Tibial nerve (tissue), 4 donors: ENCODE data around the gene HOXB13.

Experiments
- EP300 ChIP-seq, 2 donors: sonication (generic); formaldehyde crosslinking; IDR thresholded peaks; one replicate each; pipeline ENCODE4 v1.6.1; 2017; ENCODE audit warnings: antibody characterized with exemption in 2 of 2, mild to moderate bottlenecking in 1 of 2
- POLR2A ChIP-seq, 2 donors: fragments of 450-650 bp; IDR thresholded peaks; one replicate each; pipeline ENCODE4 v1.6.1; 2017; ENCODE audit warnings: antibody characterized with exemption in 2 of 2, mild to moderate bottlenecking in 2 of 2, moderate library complexity in 2 of 2
- TF ChIP-seq, protein P1 (sequence below), 5 experiments: fragments of 200-600 bp in 3 of 5; fragments of 450-650 bp in 2 of 5; sonication (generic) in 3 of 5; IDR thresholded peaks; one replicate each; pipeline ENCODE4 v1.5.1; 2016 to 2019; ENCODE audit warnings: antibody characterized with exemption in 5 of 5, mild to moderate bottlenecking in 3 of 5, moderate library complexity in 2 of 5

DNA sequence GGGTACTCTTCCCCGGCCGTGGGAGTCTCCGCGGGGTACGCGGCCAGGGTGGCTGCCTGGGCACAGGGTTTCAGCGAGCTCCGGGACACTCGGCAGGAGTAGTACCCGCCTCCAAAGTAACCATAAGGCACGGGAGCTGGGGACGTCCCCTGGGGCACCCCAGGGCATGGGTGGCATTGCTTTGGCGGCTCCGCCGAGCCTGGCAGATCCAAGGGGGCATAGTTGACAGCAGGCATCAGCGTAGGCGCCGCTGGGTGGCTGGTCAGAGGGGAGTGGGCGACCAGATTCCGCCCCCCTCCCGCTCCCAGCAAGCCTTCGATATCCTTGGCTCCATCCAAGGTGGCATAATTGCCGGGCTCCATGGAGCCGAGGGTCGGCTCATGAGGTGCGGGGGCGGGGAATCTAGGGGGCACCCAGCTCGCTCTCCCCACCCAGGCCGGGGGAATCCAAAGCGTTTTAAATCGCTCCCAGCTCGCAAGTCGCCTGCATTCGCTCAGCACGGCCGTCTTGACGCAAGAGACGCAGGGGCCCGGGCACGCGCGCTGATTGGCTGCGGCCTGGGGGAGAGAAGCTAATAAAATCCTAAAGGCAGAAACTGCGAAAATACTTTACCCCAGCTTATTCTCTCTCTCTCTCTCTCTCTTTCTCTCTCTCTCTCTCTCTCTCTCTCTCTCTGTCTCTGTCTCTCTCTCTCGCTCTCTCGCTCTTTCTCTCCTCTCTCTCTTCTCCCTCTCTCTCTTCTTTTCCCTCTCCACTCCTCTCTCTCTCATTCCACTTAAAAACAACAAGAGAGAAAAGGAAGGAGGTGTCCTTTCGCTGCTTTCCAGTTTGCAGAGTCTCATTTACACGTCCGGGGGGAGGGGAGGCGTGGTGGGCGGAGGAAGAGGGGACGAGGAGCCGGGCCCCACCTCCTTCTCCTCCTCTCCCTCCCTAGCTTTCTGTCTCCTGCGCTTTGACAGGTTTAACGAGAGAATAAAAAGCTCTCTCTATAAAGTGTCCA is at the start of gene HOXB13:
- TF ChIP-seq POLR2A (IDR thresholded peaks at IDR 0.05), result no peak
- TF ChIP-seq, protein P1, sequence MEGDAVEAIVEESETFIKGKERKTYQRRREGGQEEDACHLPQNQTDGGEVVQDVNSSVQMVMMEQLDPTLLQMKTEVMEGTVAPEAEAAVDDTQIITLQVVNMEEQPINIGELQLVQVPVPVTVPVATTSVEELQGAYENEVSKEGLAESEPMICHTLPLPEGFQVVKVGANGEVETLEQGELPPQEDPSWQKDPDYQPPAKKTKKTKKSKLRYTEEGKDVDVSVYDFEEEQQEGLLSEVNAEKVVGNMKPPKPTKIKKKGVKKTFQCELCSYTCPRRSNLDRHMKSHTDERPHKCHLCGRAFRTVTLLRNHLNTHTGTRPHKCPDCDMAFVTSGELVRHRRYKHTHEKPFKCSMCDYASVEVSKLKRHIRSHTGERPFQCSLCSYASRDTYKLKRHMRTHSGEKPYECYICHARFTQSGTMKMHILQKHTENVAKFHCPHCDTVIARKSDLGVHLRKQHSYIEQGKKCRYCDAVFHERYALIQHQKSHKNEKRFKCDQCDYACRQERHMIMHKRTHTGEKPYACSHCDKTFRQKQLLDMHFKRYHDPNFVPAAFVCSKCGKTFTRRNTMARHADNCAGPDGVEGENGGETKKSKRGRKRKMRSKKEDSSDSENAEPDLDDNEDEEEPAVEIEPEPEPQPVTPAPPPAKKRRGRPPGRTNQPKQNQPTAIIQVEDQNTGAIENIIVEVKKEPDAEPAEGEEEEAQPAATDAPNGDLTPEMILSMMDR (IDR thresholded peaks at IDR 0.05), result no peak
- TF ChIP-seq EP300 (IDR thresholded peaks at IDR 0.05), result no peak
